H9 (cell line): ENCODE measurements around the gene PREX1. TPM values are rescaled to one million over a fixed set of nuclear protein-coding genes. Genes with fewer than 3 reads are reported as not detected.

Source experiments
- DNase-seq: peaks from one replicate; pipeline ENCODE4 v3.0.0-alpha.2; 2017
- H2AFZ ChIP-seq: one replicate; pipeline ENCODE4 v1.6.1; 2013; ENCODE audit warnings: mild to moderate bottlenecking, low read length, control low read depth, moderate library complexity
- H2AK5ac ChIP-seq: 2 replicates; pipeline ENCODE4 v1.6.1; 2013; ENCODE audit warnings: low read length, control low read depth, mixed read lengths; ENCODE audit not compliant: insufficient read length
- H2BK120ac ChIP-seq: one replicate; pipeline ENCODE4 v1.6.1; 2013; ENCODE audit warnings: low read depth, mild to moderate bottlenecking, low read length, control low read depth, inconsistent platforms; ENCODE audit not compliant: poor library complexity, severe bottlenecking
- H2BK12ac ChIP-seq: 2 replicates; pipeline ENCODE4 v1.6.1; 2013; ENCODE audit warnings: low read length, control low read depth, mixed read lengths, low read depth; ENCODE audit not compliant: insufficient read length
- H2BK15ac ChIP-seq: 2 replicates; pipeline ENCODE4 v1.6.1; 2013; ENCODE audit warnings: low read depth, low read length, control low read depth
- H2BK20ac ChIP-seq: one replicate; pipeline ENCODE4 v1.6.1; 2013; ENCODE audit warnings: low read depth, mild to moderate bottlenecking, low read length, control low read depth, inconsistent platforms; ENCODE audit not compliant: poor library complexity, severe bottlenecking
- H2BK5ac ChIP-seq: 2 replicates; pipeline ENCODE4 v1.6.1; 2013; ENCODE audit warnings: low read length, control low read depth, mixed read lengths; ENCODE audit not compliant: insufficient read length
- H3K14ac ChIP-seq: 2 replicates; pipeline ENCODE4 v1.6.1; 2013; ENCODE audit warnings: low read length, control low read depth; ENCODE audit not compliant: insufficient read depth
- H3K18ac ChIP-seq: 2 replicates; pipeline ENCODE4 v1.6.1; 2013; ENCODE audit warnings: low read depth, mild to moderate bottlenecking, mixed read lengths, low read length, control low read depth; ENCODE audit not compliant: insufficient read length
- H3K23ac ChIP-seq: 2 replicates; pipeline ENCODE4 v1.6.1; 2013; ENCODE audit warnings: low read length, control low read depth, mixed read lengths, low read depth; ENCODE audit not compliant: insufficient read length
- H3K23me2 ChIP-seq: 2 replicates; pipeline ENCODE4 v1.6.1; 2013; ENCODE audit warnings: low read depth, mild to moderate bottlenecking, mixed read lengths, low read length, control low read depth; ENCODE audit not compliant: insufficient read length, poor library complexity, severe bottlenecking
- H3K27ac ChIP-seq: 2 replicates; pipeline ENCODE4 v1.5.1; 2013; ENCODE audit warnings: low read length, control low read depth, mixed read lengths, low read depth; ENCODE audit not compliant: insufficient read length
- H3K27me3 ChIP-seq: 2 replicates; pipeline ENCODE4 v1.6.1; 2013; ENCODE audit warnings: low read length, control low read depth, inconsistent platforms; ENCODE audit not compliant: insufficient read depth
- H3K4ac ChIP-seq: 2 replicates; pipeline ENCODE4 v1.6.1; 2013; ENCODE audit warnings: low read depth, mild to moderate bottlenecking, control low read depth, inconsistent platforms, low read length, moderate library complexity
- H3K4me1 ChIP-seq: 2 replicates; pipeline ENCODE4 v1.6.1; 2013; ENCODE audit warnings: low read length, control low read depth, inconsistent platforms; ENCODE audit not compliant: insufficient read depth
- H3K4me2 ChIP-seq: 2 replicates; pipeline ENCODE4 v1.6.1; 2013; ENCODE audit warnings: low read length, control low read depth, mixed read lengths; ENCODE audit not compliant: insufficient read length, insufficient read depth
- H3K56ac ChIP-seq: 2 replicates; pipeline ENCODE4 v1.6.1; 2013; ENCODE audit warnings: low read depth, mild to moderate bottlenecking, mixed read lengths, low read length, control low read depth; ENCODE audit not compliant: insufficient read length
- H3K79me1 ChIP-seq: 2 replicates; pipeline ENCODE4 v1.6.1; 2013; ENCODE audit warnings: low read depth, mild to moderate bottlenecking, moderate library complexity, low read length, control low read depth, inconsistent platforms; ENCODE audit not compliant: insufficient read depth, poor library complexity, severe bottlenecking
- H3K79me2 ChIP-seq: 2 replicates; pipeline ENCODE4 v1.6.1; 2013; ENCODE audit warnings: low read length, control low read depth, inconsistent platforms; ENCODE audit not compliant: insufficient read depth
- H3K9ac ChIP-seq: 2 replicates; pipeline ENCODE4 v1.6.1; 2013; ENCODE audit warnings: low read length, control low read depth, mixed read lengths; ENCODE audit not compliant: insufficient read length; ENCODE audit errors: extremely low read depth
- H3K9me3 ChIP-seq: one replicate; pipeline ENCODE4 v1.6.1; 2013; ENCODE audit warnings: low read depth, low read length, inconsistent platforms; ENCODE audit not compliant: control insufficient read depth
- H3T11ph ChIP-seq: one replicate; pipeline ENCODE4 v1.6.1; 2013; ENCODE audit warnings: mild to moderate bottlenecking, low read length, control low read depth, inconsistent platforms
- H4K20me1 ChIP-seq: one replicate; pipeline ENCODE4 v1.6.1; 2013; ENCODE audit not compliant: control insufficient read depth, insufficient read length, insufficient read depth
- H4K5ac ChIP-seq: 2 replicates; pipeline ENCODE4 v1.6.1; 2013; ENCODE audit warnings: low read depth, mild to moderate bottlenecking, mixed read lengths, low read length, control low read depth; ENCODE audit not compliant: insufficient read length
- H4K8ac ChIP-seq: replicated peaks from 2 replicates; pipeline ENCODE4 v1.6.1; 2013; ENCODE audit warnings: low read length, control low read depth, mixed read lengths, low read depth; ENCODE audit not compliant: insufficient read length
- H4K91ac ChIP-seq: 2 replicates; pipeline ENCODE4 v1.6.1; 2013; ENCODE audit warnings: low read depth, mild to moderate bottlenecking, moderate library complexity, mixed read lengths, low read length, control low read depth; ENCODE audit not compliant: insufficient read length
- H3K27ac Mint-ChIP-seq, 3 experiments: 2 replicates in 2 of 3; 3 replicates in 1 of 3; pipeline ENCODE4 v1.8.0; 2020 to 2021; ENCODE audit warnings: mixed read lengths in 3 of 3, mild to moderate bottlenecking in 1 of 3, moderate library complexity in 1 of 3
- H3K27me3 Mint-ChIP-seq: 2 replicates; pipeline ENCODE4 v1.8.0; 2021; ENCODE audit warnings: low read depth, mild to moderate bottlenecking, moderate library complexity, mixed read lengths
- H3K36me3 Mint-ChIP-seq, 3 experiments: 2 replicates in 2 of 3; 3 replicates in 1 of 3; pipeline ENCODE4 v1.8.0; 2020 to 2021; ENCODE audit warnings: low read depth in 3 of 3, mixed read lengths in 3 of 3; ENCODE audit not compliant: insufficient read depth in 1 of 3
- H3K4me1 Mint-ChIP-seq, 2 experiments: 2 replicates each; pipeline ENCODE4 v1.8.0; 2020; ENCODE audit warnings: mixed read lengths in 2 of 2
- H3K4me3 Mint-ChIP-seq, 2 experiments: 2 replicates in 1 of 2; 3 replicates in 1 of 2; pipeline ENCODE4 v1.8.0; 2020 to 2021; ENCODE audit warnings: mild to moderate bottlenecking in 2 of 2, mixed read lengths in 2 of 2, moderate library complexity in 1 of 2
- H3K9me3 Mint-ChIP-seq, 2 experiments: 2 replicates in 1 of 2; 3 replicates in 1 of 2; pipeline ENCODE4 v1.8.0; 2020; ENCODE audit warnings: mild to moderate bottlenecking in 2 of 2, mixed read lengths in 2 of 2, moderate library complexity in 1 of 2
- CTCF ChIP-seq: fragments of 200-600 bp; sonication (generic); conservative IDR thresholded peaks from 3 replicates; pipeline ENCODE4 v1.8.0; 2021; ENCODE audit warnings: antibody characterized with exemption, mild to moderate bottlenecking
- WGBS: extraction: QIAGEN DNeasy Blood & Tissue Kit; methylation state at CpG from one replicate; pipeline ENCODE4 v1.1.7; 2013; ENCODE audit warnings: missing lambda C conversion rate, low lambda C conversion rate, mixed read lengths; ENCODE audit not compliant: insufficient read length; ENCODE audit errors: extremely low coverage; 5-methylcytosine and 5-hydroxymethylcytosine counted together
- total RNA-seq: library from RNA; stranded (reverse); gene quantifications from 2 replicates; pipeline ENCODE4 v1.2.1, GENCODE V29; 2021

The PREX1 gene
- total RNA-seq, 1 experiment from 2014 or later = 6.6 TPM

- no CpG with 5 or more reads among the region's 14 CpGs for WGBS
- Mint-ChIP-seq H3K4me1 (peaks cover 13 to 14% of the 10 kb centered on the region in 2 experiments), H3K9me3 (peaks cover 14 to 20% of the 10 kb centered on the region in 2 experiments), H3K36me3 (peaks cover 0 to 16% (median 4%) of the 10 kb centered on the region in 3 experiments; a peak in 4 of 7 replicates), H3K4me3 (no peak overlapping the region), H3K27me3 (no peaks in the 10 kb centered on the region; the same call in 1 of the 2 replicates), H3K27ac (peak overlapping the region in 2 of 3 experiments; percentile 51 to 85; a peak in 4 of 7 replicates)
- no peak overlapping the region for H4K8ac ChIP-seq
- no peak overlapping the region for H2BK5ac ChIP-seq
- DNase-seq = no peak
- H3K18ac ChIP-seq = no peak overlapping the region
- no peaks in the 10 kb centered on the region for H3K23me2 ChIP-seq
- no peak overlapping the region for H4K91ac ChIP-seq
- H3K14ac ChIP-seq = no peak overlapping the region
- no peak overlapping the region for H2AK5ac ChIP-seq
- H3K9me3 ChIP-seq = no peaks in the 10 kb centered on the region
- no peaks in the 10 kb centered on the region for H3K27me3 ChIP-seq
- no peak overlapping the region for H3K23ac ChIP-seq
- no peak overlapping the region for H3T11ph ChIP-seq
- TF ChIP-seq CTCF = no peak
- no peaks in the 10 kb centered on the region for H3K4me1 ChIP-seq
- no peak overlapping the region for H4K5ac ChIP-seq
- H2AFZ ChIP-seq = no peak overlapping the region
- H3K4ac ChIP-seq = no peak overlapping the region
- H3K4me2 ChIP-seq = no peak overlapping the region
- no peak overlapping the region for H2BK120ac ChIP-seq
- no peak overlapping the region for H3K27ac ChIP-seq
- no peaks in the 10 kb centered on the region for H4K20me1 ChIP-seq
- H2BK15ac ChIP-seq = no peak overlapping the region
- H3K79me2 ChIP-seq = no peaks in the 10 kb centered on the region
- no peak overlapping the region for H3K56ac ChIP-seq
- H2BK20ac ChIP-seq = no peak overlapping the region
- H3K9ac ChIP-seq = no peak overlapping the region
- H3K79me1 ChIP-seq = no peaks in the 10 kb centered on the region
- H2BK12ac ChIP-seq = no peak overlapping the region
These were observed 53.9 kb downstream of the PREX1 start for GRCh38 chr20:48773837-48774418.
